ENCODE measurements around the gene SRPK2.
"Not testable (repeated sequence)": the region's sequence is repeated elsewhere in the genome, so short reads cannot be mapped to it uniquely, and the experiment has no call there.

SRPK2 gene

GRCh38 chr7:105339404-105340323 is 49.1 kb downstream of the SRPK2 start:
- DNase-seq (ENCODE audit: low read depth, low spot score) = no peak

- no peak for DNase-seq (ENCODE audit: low read depth, low spot score)
These were observed 51.2 kb downstream of the SRPK2 start for GRCh38 chr7:105337529-105337928.

GRCh38 chr7:105336009-105336408 is 52.7 kb downstream of the SRPK2 start:
- DNase-seq (ENCODE audit: low read depth, low spot score) = no peak

- DNase-seq (ENCODE audit: low read depth, low spot score) = not testable (repeated sequence)
These were observed 56.1 kb downstream of the SRPK2 start for GRCh38 chr7:105332661-105333060.

GRCh38 chr7:105330526-105330925 is 58.2 kb downstream of the SRPK2 start:
- no peak for DNase-seq (ENCODE audit: low read depth, low spot score)

- DNase-seq (ENCODE audit: low read depth, low spot score) = no peak
These were observed 61.5 kb downstream of the SRPK2 start for GRCh38 chr7:105327201-105327600.

DNA sequence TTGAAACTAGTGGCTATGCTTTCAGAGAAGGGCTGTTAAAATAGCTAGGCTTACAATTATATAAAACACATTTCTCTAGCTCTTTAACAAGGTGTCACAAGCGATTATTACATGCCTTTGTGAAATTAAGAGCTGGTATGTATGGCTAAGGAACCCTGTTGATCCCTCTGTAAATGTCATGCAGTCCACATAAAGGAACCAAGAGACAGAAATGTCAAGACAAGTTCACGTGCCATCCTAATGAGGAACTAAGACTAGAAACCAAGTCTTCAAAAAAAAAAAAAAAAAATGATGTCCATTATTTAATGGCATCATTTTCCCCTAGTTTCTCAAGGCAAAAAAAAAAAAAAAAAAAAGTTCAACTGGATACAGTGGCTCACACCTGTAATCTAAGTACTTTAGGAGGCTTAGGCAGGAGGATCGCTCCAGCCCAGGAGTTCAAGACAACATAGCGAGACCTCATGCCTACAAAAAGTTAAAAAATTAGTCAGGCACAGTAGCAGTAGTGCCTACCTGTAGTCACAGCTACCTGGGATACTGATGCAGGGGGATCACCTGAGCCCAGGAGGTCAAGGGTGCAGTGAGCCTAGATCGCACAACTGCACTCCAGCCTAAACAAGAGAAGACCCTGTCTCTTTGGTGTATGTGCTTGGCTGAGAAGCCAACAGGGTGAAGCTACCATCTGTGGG is 63.4 kb downstream of the SRPK2 start:
- DNase-seq (ENCODE audit: low read depth, low spot score) = no peak

- DNase-seq (ENCODE audit: low read depth, low spot score) = not testable (repeated sequence)
These were observed 64.1 kb downstream of the SRPK2 start for GRCh38 chr7:105324606-105325005.

DNA sequence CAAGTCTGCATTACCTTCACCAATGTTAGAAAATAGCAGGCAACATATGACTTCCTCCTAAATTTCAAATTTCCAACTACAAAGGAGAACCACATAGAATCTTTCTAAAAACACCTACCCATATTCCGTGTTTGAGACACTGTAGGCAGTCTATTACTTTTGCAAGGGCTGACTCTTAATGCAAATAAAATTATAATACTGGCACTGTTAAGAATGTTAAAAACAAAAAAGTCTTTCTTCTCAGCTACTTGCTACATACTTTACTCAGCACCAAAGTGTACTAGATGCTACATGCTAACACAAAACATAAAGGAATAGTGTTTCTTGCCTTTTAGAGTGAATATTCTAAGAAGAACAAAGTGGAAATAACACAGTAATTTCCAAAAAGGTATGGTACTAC is 65.4 kb downstream of the SRPK2 start:
- DNase-seq (ENCODE audit: low read depth, low spot score) = no peak

GRCh38 chr7:105322655-105323277 is 66.0 kb downstream of the SRPK2 start:
- DNase-seq (ENCODE audit: low read depth, low spot score) = no peak

- no peak for DNase-seq (ENCODE audit: low read depth, low spot score)
These were observed 66.8 kb downstream of the SRPK2 start for GRCh38 chr7:105321754-105322455.

- no peak for DNase-seq (ENCODE audit: low read depth, low spot score)
These were observed 67.8 kb downstream of the SRPK2 start for GRCh38 chr7:105320896-105321295.

DNA sequence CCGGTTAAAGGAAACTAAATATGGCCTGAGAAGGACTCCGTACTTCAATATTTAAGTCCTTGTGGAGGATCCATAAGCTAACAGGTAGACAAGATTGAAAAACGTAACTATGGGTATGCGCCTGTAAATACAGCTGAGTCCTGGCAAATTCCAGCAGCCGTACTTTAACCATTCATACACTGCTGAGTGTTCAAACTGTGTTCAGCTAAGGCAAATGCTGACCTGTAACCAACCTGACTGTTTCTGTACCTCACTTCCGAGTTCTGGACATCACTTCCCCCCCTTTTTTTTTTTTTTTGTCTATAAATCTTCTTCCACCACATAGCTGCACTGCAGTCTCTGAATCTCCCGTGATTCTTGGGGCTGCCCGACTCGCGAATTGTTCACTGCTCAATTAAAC is 69.1 kb downstream of the SRPK2 start:
- DNase-seq (ENCODE audit: low read depth, low spot score) = no peak

- no peak for DNase-seq (ENCODE audit: low read depth, low spot score)
These were observed 72.0 kb downstream of the SRPK2 start for GRCh38 chr7:105316578-105317344.

DNA sequence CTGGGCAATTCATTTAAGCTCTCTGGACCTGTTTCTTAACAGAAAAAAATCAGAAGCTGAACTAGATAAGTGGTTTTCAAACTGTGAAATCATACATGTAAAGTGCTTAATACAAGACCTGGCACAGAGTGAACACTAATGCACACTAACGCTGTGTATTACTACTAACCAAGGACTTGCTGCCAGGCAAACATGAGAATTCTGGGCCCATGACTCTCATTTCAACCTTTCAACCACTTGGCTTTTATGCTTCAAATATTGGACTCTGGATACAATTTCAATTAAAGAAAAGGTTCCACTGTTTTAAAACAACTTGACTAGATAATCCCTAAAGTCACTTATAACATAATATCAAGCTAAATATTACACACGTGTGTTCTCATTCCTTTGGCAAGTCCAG is 73.4 kb downstream of the SRPK2 start:
- no peak for DNase-seq (ENCODE audit: low read depth, low spot score)

DNA sequence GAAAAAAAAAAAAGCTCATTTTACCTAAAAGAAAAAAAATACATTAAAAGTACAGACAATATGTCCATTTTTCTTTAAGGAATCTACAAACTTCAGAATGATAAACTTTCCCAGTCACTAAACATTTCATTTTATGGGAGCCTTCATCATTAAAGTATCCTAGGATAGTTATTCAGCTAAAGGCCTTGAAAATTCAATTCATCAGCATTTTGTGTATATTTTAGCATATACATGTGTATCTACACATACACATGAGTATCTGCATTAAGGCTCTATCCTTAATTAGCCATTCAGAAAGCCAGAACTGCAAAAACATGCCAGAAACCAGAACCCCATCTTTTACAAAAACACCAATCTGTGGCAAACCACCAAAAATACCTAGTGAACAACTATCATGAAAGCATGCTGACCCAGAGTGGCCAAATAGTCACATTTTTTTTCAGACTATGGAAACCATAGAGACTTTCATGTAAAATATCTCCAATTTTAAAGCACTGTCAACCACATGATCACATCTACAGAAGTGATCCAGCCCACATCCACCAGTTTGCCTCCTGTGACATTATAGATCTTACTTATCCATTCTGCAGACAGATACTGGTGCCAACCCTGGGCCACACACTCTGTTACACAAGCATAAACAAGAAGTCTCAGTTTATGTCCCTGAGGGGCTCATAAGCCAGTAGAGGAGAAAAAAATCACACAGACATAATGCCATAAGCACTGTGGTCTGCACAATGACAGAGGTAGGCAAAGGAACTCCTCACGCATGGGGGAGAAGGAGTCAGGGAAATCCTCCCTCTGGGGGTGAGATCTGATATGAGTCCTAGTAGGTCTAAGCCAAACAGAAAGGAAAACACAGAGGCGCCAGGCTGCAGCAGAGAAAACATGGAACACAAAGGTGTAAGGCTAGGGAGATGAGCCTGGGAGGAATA is 79.2 kb downstream of the SRPK2 start:
- peak; percentile 10 for DNase-seq (ENCODE audit: low read depth, low spot score)

GRCh38 chr7:105307163-105307672 is 81.5 kb downstream of the SRPK2 start:
- DNase-seq (ENCODE audit: low read depth, low spot score) = no peak

- no peak for DNase-seq (ENCODE audit: low read depth, low spot score)
These were observed 82.4 kb downstream of the SRPK2 start for GRCh38 chr7:105306298-105306748.

GRCh38 chr7:105305633-105306032 is 83.1 kb downstream of the SRPK2 start:
- no peak for DNase-seq (ENCODE audit: low read depth, low spot score)
